Measurements from ENCODE around the gene NPAS1.
"Not testable (repeated sequence)": the region's sequence is repeated elsewhere in the genome, so short reads cannot be mapped to it uniquely, and the experiment has no call there.

Gene NPAS1

GRCh38 chr19:47050562-47050961, 30.9 kb downstream of the NPAS1 start:
- not testable (repeated sequence) for DNase-seq

DNA sequence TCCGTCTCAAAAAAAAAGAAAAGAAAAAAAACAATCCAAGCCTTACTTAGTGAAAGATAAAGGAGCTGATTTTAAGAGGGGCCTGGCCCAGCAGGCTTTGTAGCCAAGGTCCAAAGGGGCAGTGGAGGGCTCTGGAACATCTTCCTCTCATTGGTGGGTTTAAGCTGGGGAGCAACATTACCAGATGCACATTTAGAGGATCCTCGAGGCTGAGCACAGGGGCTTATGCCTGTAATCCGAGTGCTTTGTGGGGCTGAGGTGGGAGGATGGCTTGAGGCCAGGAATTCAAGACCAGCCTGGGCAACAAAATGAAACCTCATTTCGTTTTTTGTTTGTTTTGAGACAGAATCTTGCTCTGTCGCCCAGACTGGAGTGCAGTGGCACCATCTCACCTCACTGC, 36.8 kb downstream of the NPAS1 start:
- no peak for DNase-seq

DNA sequence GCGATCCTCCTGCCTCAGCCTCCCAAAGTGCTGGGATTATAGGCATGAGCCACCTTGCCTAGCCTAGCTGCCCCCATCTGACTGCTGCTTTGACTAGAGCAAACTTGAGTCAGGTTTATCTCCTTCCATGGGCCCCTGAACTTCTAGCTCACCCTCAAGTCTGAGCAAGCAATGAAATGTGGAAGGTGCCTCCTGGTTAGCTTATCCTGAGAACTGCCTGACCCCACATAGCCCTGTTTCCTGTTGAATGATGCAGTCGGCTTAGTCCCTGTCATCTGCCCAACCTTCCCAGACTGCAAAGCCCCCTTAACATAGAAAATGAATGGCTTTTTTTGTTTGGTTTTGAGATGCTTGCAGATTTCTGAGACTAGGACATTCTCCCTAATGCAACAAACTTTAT, 37.7 kb downstream of the NPAS1 start:
- DNase-seq: no peak

- DNase-seq: no peak
Observed at GRCh38 chr19:47058621-47059022, 39.0 kb downstream of the NPAS1 start.

DNA sequence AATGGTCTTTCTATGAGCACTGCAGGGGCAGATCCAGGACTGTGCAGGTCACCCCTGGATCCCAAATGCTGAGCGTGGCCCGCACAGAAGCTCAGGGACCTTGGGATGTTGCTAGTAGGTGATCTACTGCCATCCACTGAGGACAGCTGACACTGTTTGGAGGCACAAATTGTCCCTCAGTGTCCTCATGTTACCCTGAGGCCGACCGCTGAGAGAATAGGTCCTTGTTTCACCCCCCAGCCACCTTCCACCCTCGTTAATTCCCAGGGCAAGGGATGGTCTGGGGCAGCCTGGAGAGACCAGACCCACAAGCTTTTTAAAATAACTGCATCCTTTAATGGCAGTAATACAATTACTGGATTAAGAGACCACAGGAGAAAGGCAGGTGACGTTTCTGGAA, 44.2 kb downstream of the NPAS1 start:
- DNase-seq: no peak

GRCh38 chr19:47065242-47065641, 45.6 kb downstream of the NPAS1 start:
- DNase-seq: no peak

GRCh38 chr19:47066376-47067214, 47.0 kb downstream of the NPAS1 start:
- no peak for DNase-seq

GRCh38 chr19:47067215-47067847, 47.7 kb downstream of the NPAS1 start:
- no peak for DNase-seq

DNA sequence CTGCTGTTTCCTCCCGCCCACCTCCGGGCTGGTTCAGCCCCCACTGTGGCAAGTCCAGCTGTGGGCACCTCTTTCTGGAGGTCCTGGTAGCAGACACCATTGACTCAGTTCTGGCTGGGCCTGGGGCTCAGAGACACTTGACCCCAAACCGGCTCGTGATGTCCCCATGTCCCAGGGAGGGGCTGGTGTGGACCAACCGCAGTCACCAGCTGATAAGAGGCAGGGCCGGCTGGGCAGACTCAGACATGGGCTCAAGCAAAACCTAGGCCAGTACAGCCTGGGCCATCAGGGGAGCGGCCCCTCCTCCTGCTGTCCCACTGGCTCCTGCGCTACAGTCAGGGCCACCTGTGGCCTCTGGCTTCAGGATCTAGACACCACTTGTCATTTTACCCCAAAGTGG, 48.6 kb downstream of the NPAS1 start:
- DNase-seq: no peak

GRCh38 chr19:47068876-47069406, 49.3 kb downstream of the NPAS1 start:
- no peak for DNase-seq

DNA sequence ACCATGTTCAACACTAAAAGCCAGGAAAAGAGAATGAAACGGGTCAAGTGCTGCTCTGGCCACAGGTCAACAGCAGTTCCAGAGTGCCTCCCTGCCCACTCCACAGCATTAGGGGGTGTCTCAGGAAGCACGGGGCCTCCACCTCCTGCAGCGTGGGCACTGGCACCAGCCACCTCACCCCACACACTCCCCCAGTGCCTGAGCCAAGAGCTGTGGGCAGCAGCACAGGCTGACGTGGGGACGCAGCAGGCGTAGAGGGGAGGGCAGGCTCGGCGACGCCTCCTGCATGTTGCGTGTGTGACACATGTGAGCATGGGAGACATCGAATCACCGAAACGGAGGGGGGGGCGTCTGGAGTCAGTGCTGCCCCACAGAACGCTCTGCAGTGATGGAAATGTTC, 50.2 kb downstream of the NPAS1 start:
- DNase-seq: no peak

GRCh38 chr19:47070756-47071155, 51.1 kb downstream of the NPAS1 start:
- DNase-seq: no peak

DNA sequence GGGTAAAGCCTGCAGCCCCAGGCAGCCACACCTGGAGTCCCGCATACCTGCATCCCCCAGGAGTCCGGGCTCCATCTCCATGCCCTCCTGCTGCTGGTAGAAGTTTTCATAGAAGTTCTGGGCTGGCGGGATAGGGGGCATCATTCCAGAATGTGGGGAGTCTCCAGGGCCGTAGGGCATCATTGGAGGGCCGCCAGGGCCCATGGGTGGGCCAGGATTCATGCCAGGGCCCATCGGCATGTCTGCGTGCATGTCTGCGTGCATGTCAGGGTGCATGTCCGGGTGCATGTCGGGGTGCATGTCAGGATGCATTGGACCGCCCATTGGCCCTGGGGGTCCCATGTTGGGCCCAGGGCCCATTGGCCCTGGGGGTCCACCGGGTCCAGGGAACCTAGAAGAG, 52.1 kb downstream of the NPAS1 start:
- no peak for DNase-seq

GRCh38 chr19:47072323-47072722, 52.7 kb downstream of the NPAS1 start:
- no peak for DNase-seq

DNA sequence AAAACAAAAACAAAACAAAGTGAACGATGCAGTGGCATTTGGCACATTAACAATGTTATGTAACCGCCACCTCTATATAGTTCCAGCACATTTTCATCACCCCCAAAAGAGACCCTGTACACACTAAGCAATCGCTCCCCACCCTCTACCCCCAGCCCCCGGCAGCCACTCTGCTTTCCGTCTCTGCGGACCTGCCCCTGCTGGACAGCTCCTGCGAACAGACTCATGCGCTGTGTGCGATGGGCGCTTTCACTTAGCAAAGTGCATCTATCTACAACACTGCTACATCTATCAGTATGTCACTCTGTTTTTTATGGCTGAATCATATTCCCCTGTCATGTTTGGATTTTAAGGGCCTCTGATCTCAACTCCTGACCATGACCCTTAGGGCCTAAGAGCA, 53.9 kb downstream of the NPAS1 start:
- DNase-seq: no peak

DNA sequence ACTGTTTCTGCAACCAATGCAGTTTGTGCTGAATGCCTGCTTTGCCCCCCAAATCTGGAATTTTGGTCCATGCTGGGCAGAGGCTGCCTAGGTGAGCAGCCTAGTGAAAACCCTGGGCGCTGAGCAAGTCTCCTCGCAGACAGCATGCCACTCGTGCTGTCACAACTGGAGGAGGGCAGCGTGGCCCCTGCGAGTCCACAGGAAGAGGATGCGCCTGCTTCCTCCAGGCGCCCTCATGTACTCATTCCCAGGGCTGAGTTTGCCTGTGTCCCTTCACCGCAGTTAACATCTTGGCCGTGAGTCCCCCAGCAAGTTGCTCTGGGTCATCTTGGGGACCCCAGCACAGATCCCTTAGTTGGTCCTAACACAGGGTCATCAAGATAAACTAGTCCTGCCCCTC, 55.0 kb downstream of the NPAS1 start:
- DNase-seq: no peak

- peak; percentile 68 for DNase-seq
Observed at GRCh38 chr19:47075179-47075810, 55.7 kb downstream of the NPAS1 start.

DNA sequence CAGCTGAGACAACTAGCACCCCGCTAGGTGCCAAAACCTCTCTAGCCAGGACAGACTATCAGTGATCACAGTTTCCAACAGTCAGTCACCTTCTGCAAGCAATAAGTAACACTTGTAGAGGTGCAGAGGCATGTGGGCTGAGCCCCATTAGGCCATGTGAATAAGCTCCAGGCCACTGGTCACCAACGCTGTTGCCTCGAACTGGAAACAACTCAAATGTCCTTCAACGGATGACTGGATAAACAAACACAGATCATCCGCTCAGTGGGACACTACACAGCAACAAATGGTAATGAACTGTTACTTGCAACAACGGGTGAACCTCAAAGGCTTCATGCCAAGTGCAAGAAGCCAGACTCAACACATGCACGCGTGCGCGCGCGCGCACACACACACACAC, 56.3 kb downstream of the NPAS1 start:
- no peak for DNase-seq

GRCh38 chr19:47078351-47078750, 58.7 kb downstream of the NPAS1 start:
- DNase-seq: not testable (repeated sequence)

DNA sequence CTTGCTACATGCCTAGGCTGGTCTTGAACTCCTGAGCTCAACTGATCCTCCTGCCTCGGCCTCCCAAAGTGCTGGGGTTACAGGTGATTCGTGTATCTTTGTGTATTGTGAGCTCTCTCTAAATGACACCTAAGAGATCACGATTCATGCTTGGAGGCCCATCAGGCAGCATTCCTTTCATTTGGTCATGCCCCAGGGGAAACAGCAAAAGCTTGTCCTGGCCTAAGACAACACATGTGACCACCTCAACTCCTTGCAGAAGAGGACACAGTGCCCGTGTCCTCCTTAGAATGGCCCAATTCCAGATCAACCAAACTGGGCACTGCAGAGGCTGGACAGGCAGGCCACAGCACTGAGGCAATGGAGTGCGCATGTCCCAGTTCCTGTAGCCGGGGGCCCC, 61.5 kb downstream of the NPAS1 start:
- DNase-seq: no peak

DNA sequence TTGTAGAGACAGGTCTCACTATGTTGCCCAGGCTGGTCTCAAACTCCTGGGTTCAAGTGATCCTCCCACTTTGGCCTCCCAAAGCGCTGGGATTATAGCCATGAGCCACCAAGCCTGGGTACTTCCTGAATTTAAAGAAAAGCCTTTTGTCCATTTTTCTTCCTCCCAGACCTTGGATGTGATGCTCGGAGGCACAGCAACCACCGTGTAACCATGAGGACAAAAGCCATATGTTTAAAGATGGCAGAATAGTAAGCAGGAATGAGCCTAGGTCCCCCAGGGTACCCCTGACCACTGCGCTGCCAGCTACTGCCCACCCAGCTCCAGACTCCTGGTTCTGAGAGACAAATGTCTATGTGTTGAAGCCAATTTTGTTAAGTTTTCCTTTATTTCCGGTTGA, 62.9 kb downstream of the NPAS1 start:
- DNase-seq: no peak

- DNase-seq: no peak
Observed at GRCh38 chr19:47084879-47085439, 65.3 kb downstream of the NPAS1 start.

DNA sequence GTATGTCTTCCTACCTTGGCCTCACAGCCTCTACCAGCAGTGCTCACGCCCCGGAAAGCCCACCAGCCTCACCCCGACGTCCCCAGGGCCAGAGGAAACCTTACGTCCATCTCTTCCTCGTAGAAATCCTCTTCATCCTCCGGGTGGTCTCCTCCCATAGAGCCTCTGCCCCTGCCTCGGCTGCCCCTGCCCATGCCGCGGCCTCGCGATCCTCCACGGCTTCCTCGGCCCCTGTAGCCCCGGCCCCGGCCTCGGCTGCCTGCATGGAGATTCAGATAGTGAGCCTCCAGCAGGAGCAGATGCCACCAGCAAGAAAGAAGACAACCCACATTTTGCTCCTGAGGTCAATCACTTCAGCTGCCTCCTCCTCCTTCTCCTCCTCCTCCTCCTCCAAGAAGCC, 66.6 kb downstream of the NPAS1 start:
- no peak for DNase-seq
